ENCODE results near the gene MBD6. TPM values are rescaled to one million over a fixed set of nuclear protein-coding genes. Genes with fewer than 3 reads are reported as not detected.

MBD6 gene
- total and polyA plus RNA-seq, 2 of the 8 experiments (the other 6 are each of a cell fraction or from before 2014, with no cell fraction given): 3.9 to 32.3 TPM

DNA sequence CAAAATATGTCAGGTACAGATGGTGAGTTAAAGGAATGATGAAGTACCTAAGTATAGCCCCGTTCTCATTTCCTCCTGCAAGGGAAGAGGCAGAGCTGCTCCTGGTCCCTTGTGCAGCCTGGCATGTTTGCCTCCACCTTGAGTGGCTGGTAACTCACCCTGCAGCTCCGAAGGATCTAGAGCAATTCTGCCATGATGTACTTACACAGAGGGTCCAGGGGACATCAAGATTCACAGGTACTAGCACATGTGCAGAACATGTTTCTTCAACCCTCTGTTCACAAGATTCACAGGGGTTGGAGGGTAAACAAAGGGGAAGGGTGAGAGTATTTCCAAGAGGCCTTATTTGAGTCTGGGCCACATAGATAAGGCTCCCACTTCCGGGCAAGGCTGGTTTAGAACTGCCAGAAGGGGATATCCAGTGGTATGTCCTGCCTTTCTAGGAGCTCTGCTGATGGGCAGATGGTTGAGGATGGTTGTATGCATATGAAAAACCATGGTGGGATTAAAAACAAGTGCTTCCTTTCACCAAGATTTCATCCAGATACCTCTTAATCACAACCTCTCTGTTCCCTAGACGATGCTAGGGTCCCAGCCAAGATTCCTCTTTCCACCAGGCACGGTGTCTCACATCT, 16.6 kb downstream of the MBD6 start:
- H4K5ac ChIP-seq (ENCODE audit: insufficient read length, low read depth, low read length): no peak overlapping the region
- no peaks in the 10 kb centered on the region for H3K27me3 ChIP-seq (replicated peaks in 1 of 4; ENCODE audit: control insufficient read depth in 3 of 4, extremely low read depth in 1 of 4, insufficient read depth in 3 of 4, low read length in 3 of 4)
- H3K4me2 ChIP-seq (ENCODE audit: insufficient read depth in 1 of 2, low read depth in 2 of 2, low read length in 2 of 2): no peak overlapping the region
- no peak overlapping the region for H3K4ac ChIP-seq (replicated peaks; ENCODE audit: insufficient read length, low read depth, low read length)
- FAIRE-seq: no peak
- no peak overlapping the region for H4K91ac ChIP-seq (replicated peaks; ENCODE audit: insufficient read length, low read length)
- H3K9me3 ChIP-seq (ENCODE audit: insufficient read depth in 2 of 2, low read depth in 1 of 2, low read length in 1 of 2): no peaks in the 10 kb centered on the region
- H3K14ac ChIP-seq (ENCODE audit: insufficient read length): no peak overlapping the region
- H3K18ac ChIP-seq (ENCODE audit: extremely low read depth, low read length): no peak overlapping the region
- H3K4me3 ChIP-seq (ENCODE audit: extremely low read depth in 1 of 4, insufficient read depth in 2 of 4, low read depth in 3 of 4, low read length in 4 of 4): no peak overlapping the region
- peaks cover 0 to 2% (median 0%) of the 10 kb centered on the region in 4 experiments; a peak in 1 of 7 replicates for H3K4me1 ChIP-seq (replicated peaks in 1 of 4; ENCODE audit: control insufficient read depth in 3 of 4, insufficient read depth in 4 of 4, low read length in 3 of 4)
- no peak overlapping the region for H3K56ac ChIP-seq (replicated peaks; ENCODE audit: insufficient read length, low read depth, low read length)
- H3K79me2 ChIP-seq (ENCODE audit: control insufficient read depth in 1 of 2, insufficient read depth in 2 of 2, low read length in 2 of 2): peaks cover 0 to 5% of the 10 kb centered on the region in 2 experiments; a peak in 2 of 4 replicates
- H3K23me2 ChIP-seq (ENCODE audit: low read depth, low read length): no peaks in the 10 kb centered on the region
- DNase-seq (ENCODE audit: low read depth in 1 of 2, low spot score in 2 of 2): no peak
- peaks cover 2 to 22% (median 19%) of the 10 kb centered on the region in 4 experiments; a peak in 7 of 8 replicates for H3K36me3 ChIP-seq (ENCODE audit: control insufficient read depth in 2 of 4, insufficient read depth in 4 of 4, low read length in 3 of 4)
- H3K9ac ChIP-seq (replicated peaks in 1 of 4; ENCODE audit: extremely low read depth in 1 of 4, low read depth in 3 of 4, low read length in 3 of 4): no peak overlapping the region
- no peak overlapping the region for H2BK20ac ChIP-seq (ENCODE audit: low read length)
- POLR2A ChIA-PET (ENCODE audit: partially characterized antibody): interaction anchor here (0.7 to 5.7 kb wide), 5 partner anchors 10 to 81 kb away, joined by 4 to 56 read pairs (median 22); partner anchors contain the start of genes DDIT3 and MBD6
- H4K8ac ChIP-seq (ENCODE audit: extremely low read depth, insufficient read depth, low read length): no peak overlapping the region
- no peak overlapping the region for H2AFZ ChIP-seq (ENCODE audit: low read length)
- no peak overlapping the region for H2AK5ac ChIP-seq (ENCODE audit: low read depth, low read length)
- H3K27ac ChIP-seq (ENCODE audit: low read depth, low read length): no peak overlapping the region
- H3K23ac ChIP-seq (ENCODE audit: insufficient read length): no peak overlapping the region
- H2BK12ac ChIP-seq (ENCODE audit: low read depth, low read length): no peak overlapping the region
- no peak overlapping the region for H2BK5ac ChIP-seq (ENCODE audit: low read depth, low read length)
- no peak overlapping the region for H2BK15ac ChIP-seq (ENCODE audit: low read length)
- 89% methylated on average over 5 of the region's 5 CpGs; no CpG with 5 or more reads in 1 of the 2 experiments for WGBS, 2 experiments (ENCODE audit: extremely low coverage in 1 of 2, insufficient coverage in 1 of 2, insufficient read length in 1 of 2, insufficient replicate concordance in 2 of 2, low coverage in 1 of 2, low lambda C conversion rate in 2 of 2, missing lambda C conversion rate in 1 of 2)
- H3K79me1 ChIP-seq (ENCODE audit: low read depth, low read length): no peaks in the 10 kb centered on the region
- peaks cover 0 to 14% of the 10 kb centered on the region in 2 experiments for H4K20me1 ChIP-seq (replicated peaks in 1 of 2; ENCODE audit: control insufficient read depth in 1 of 2, insufficient read depth in 2 of 2, low read length in 2 of 2)
- no peak overlapping the region for H2BK120ac ChIP-seq (replicated peaks; ENCODE audit: low read depth, low read length)
- CTCF ChIA-PET (ENCODE audit: partially characterized antibody): interaction anchor here (0.8 to 5.6 kb wide), 6 partner anchors 14 to 232 kb away, joined by 3 to 29 read pairs (median 4); no protein-coding TSS in a partner anchor
- TF ChIP-seq JUND (IDR thresholded peaks at IDR 0.05; ENCODE audit: low read length) (no peak), POLR2AphosphoS5 (IDR thresholded peaks at IDR 0.05; ENCODE audit: low read depth, low read length) (no peak)

All from H1 (cell line).